HCT116 (cell line): ENCODE measurements around the gene TFCP2L1.

ENCODE experiments used
- CBX3 ChIP-seq: IDR thresholded peaks from 2 replicates; pipeline ENCODE4 v1.6.1; 2012; ENCODE audit warnings: low read depth
- EZH2 ChIP-seq: fragments of 200-600 bp; sonication (generic); IDR thresholded peaks from 2 replicates; pipeline ENCODE4 v1.6.1; 2017; ENCODE audit warnings: antibody characterized with exemption, mixed run types
- EZH2phosphoT487 ChIP-seq: fragments of 200-600 bp; IDR thresholded peaks from 2 replicates; pipeline ENCODE4 v1.6.1; 2018; ENCODE audit warnings: antibody characterized with exemption, borderline replicate concordance
- JUND ChIP-seq: IDR thresholded peaks from 2 replicates; pipeline ENCODE4 v1.6.1; 2012
- POLR2A ChIP-seq: IDR thresholded peaks from 2 replicates; pipeline ENCODE4 v1.7.0; 2011; ENCODE audit warnings: borderline replicate concordance; ENCODE audit not compliant: insufficient read depth, insufficient read length; ENCODE audit errors: extremely low read depth
- POLR2AphosphoS5 ChIP-seq: IDR thresholded peaks from 2 replicates; pipeline ENCODE4 v1.6.1; 2011; ENCODE audit warnings: mild to moderate bottlenecking, low read depth, low read length, moderate library complexity
- RAD21 ChIP-seq: IDR thresholded peaks from 2 replicates; pipeline ENCODE4 v1.6.1; 2012; ENCODE audit warnings: low read depth, mild to moderate bottlenecking
- SIN3A ChIP-seq: IDR thresholded peaks from 2 replicates; pipeline ENCODE4 v1.6.1; 2012; ENCODE audit warnings: low read depth
- SRF ChIP-seq: IDR thresholded peaks from 2 replicates; pipeline ENCODE4 v1.6.1; 2012; ENCODE audit warnings: low read depth
- ZNF274 ChIP-seq: fragments of 200-500 bp; sonication (Bioruptor generic); IDR thresholded peaks from 2 replicates; pipeline ENCODE4 v1.6.1; 2014; ENCODE audit warnings: mild to moderate bottlenecking, low read depth, low read length, inconsistent platforms
- TF ChIP-seq, protein P1 (sequence below), 3 experiments: fragments of 200-600 bp in 1 of 3; sonication (generic) in 1 of 3; IDR thresholded peaks in 2 of 3; conservative IDR thresholded peaks in 1 of 3; 2 replicates each; pipeline ENCODE4 v1.5.1; 2012 to 2017; ENCODE audit warnings: low read depth in 2 of 3, low read length in 2 of 3, antibody characterized with exemption in 1 of 3, borderline replicate concordance in 1 of 3, control low read depth in 1 of 3, mild to moderate bottlenecking in 1 of 3, mixed read lengths in 1 of 3, mixed run types in 1 of 3, moderate library complexity in 1 of 3; ENCODE audit not compliant: insufficient read depth in 1 of 3
- TF ChIP-seq, protein P2 (sequence below): IDR thresholded peaks from 2 replicates; pipeline ENCODE4 v1.6.1; 2012

DNA sequence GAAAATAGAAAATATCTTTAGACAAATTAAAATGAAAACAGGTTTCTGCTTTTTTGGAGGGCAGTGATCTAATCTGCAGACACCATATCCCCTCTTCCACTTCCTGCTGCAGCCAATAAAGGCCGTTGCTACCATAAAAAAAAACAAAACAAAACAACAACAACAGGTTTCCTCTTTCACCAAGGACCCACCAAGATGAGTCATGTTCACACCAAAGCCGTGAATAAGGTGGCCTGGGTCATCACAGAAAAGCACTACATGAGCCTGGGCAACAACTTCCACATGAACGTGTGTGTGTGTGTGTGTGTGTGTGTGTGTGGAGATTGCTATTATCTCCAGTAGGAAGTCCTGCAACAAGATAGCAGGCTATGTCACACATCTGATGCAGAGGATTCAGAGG is 24.8 kb upstream of the TFCP2L1 start:
- TF ChIP-seq POLR2A (no peak), POLR2AphosphoS5 (no peak), ZNF274 (no peak), EZH2 (no peak), SRF (no peak), EZH2phosphoT487 (no peak), JUND (no peak), RAD21 (no peak), SIN3A (no peak), CBX3 (no peak)
- TF ChIP-seq, protein P1, sequence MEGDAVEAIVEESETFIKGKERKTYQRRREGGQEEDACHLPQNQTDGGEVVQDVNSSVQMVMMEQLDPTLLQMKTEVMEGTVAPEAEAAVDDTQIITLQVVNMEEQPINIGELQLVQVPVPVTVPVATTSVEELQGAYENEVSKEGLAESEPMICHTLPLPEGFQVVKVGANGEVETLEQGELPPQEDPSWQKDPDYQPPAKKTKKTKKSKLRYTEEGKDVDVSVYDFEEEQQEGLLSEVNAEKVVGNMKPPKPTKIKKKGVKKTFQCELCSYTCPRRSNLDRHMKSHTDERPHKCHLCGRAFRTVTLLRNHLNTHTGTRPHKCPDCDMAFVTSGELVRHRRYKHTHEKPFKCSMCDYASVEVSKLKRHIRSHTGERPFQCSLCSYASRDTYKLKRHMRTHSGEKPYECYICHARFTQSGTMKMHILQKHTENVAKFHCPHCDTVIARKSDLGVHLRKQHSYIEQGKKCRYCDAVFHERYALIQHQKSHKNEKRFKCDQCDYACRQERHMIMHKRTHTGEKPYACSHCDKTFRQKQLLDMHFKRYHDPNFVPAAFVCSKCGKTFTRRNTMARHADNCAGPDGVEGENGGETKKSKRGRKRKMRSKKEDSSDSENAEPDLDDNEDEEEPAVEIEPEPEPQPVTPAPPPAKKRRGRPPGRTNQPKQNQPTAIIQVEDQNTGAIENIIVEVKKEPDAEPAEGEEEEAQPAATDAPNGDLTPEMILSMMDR (IDR thresholded peaks at IDR 0.05 in 2 of 3, conservative IDR thresholded peaks at IDR 0.05 in 1 of 3; ENCODE audit: borderline replicate concordance in 1 of 3, insufficient read depth in 1 of 3, low read depth in 2 of 3, low read length in 2 of 3): no peak
- TF ChIP-seq, protein P2, sequence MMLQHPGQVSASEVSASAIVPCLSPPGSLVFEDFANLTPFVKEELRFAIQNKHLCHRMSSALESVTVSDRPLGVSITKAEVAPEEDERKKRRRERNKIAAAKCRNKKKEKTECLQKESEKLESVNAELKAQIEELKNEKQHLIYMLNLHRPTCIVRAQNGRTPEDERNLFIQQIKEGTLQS: no peak
